Breast epithelium (tissue), 4 donors: ENCODE measurements around the gene UACA. TPM values are rescaled to one million over a fixed set of nuclear protein-coding genes. Genes with fewer than 3 reads are reported as not detected.
"Not testable (repeated sequence)": the region's sequence is repeated elsewhere in the genome, so short reads cannot be mapped to it uniquely, and the experiment has no call there.

ENCODE experiments used
- DNase-seq, 2 donors: peaks; one replicate each; pipeline ENCODE4 v3.0.0-alpha.2; 2019; ENCODE audit warnings: low spot score in 2 of 2
- H3K27ac ChIP-seq, 2 donors: fragments of 200-600 bp; sonication (generic) in 1 of 2; one replicate each; pipeline ENCODE4 v1.5.1; 2016 to 2019; ENCODE audit warnings: mild to moderate bottlenecking in 1 of 2
- H3K27me3 ChIP-seq, 2 donors: fragments of 200-600 bp; sonication (generic) in 1 of 2; one replicate each; pipeline versions ENCODE4 v1.5.1 to v1.6.0; 2017 to 2019; ENCODE audit warnings: control low read depth in 1 of 2, mild to moderate bottlenecking in 1 of 2
- H3K36me3 ChIP-seq: fragments of 200-600 bp; one replicate; pipeline ENCODE4 v1.5.1; 2019
- H3K4me1 ChIP-seq, 2 donors: fragments of 200-600 bp; sonication (generic); one replicate each; pipeline ENCODE4 v1.5.1; 2016 to 2019; ENCODE audit warnings: control low read depth in 1 of 2
- H3K4me3 ChIP-seq, 3 donors: fragments of 200-600 bp; sonication (generic); 1 replicate in 2 of 3; 2 replicates in 1 of 3; pipeline ENCODE4 v1.5.1; 2016 to 2019; ENCODE audit warnings: mild to moderate bottlenecking in 3 of 3, moderate library complexity in 2 of 3
- H3K9me3 ChIP-seq, 2 donors: fragments of 200-600 bp; sonication (generic) in 1 of 2; one replicate each; pipeline ENCODE4 v1.5.1; 2016 to 2019; ENCODE audit warnings: control low read depth in 1 of 2
- POLR2A ChIP-seq: fragments of 450-650 bp; IDR thresholded peaks from one replicate; pipeline ENCODE4 v1.6.1; 2016; ENCODE audit warnings: antibody characterized with exemption, mild to moderate bottlenecking, moderate library complexity
- POLR2AphosphoS5 ChIP-seq, 3 donors: sonication (generic); formaldehyde crosslinking; IDR thresholded peaks; one replicate each; pipeline ENCODE4 v1.6.1; 2017; ENCODE audit warnings: antibody characterized with exemption in 3 of 3
- intact Hi-C: fragments of 100-400 bp; cut with DNase I; formaldehyde crosslinking; loops from one replicate; pipeline ENCODE4 v1.15.1; 2023; ENCODE audit warnings: low total_unique reads
- total RNA-seq, 3 donors: library from RNA; depleted of rRNA; stranded (reverse); fragments of >200 nt; gene quantifications; one replicate each; pipeline ENCODE4 v1.1.0, GENCODE V29; 2016
- TF ChIP-seq, protein P1 (sequence below), 3 donors: fragments of 450-650 bp; IDR thresholded peaks; one replicate each; pipeline ENCODE4 v1.5.1; 2016 to 2017; ENCODE audit warnings: antibody characterized with exemption in 3 of 3, mild to moderate bottlenecking in 3 of 3, moderate library complexity in 3 of 3

The UACA gene
- total RNA-seq, 3 donors from 2014 or later = 68.5 to 144 (median 71.7) TPM

DNA sequence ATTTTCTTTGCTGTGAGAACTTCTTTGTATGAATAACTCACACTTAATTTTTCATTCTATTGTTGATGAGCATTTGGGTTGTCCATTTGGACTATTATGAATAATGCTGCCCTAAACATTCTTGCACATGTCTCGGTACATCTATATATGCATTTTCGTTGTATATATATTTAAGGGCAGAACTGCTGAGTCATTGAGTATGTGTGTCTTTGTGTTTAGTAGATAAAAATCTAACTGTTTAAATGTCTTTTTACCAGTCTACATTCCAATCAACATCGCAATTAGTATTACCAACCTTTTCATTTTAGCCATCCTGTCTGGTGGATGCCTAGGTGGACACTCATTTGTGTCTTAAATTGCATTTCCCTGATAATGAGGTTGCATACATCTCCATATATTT, 144.4 kb downstream of the UACA start:
- Histone ChIP-seq H3K27me3 (no peaks in the 10 kb centered on the region), H3K36me3 (no peaks in the 10 kb centered on the region), H3K27ac (no peak overlapping the region), H3K4me1 (no peaks in the 10 kb centered on the region), H3K9me3 (peaks cover 0 to 20% of the 10 kb centered on the region in 2 donors), H3K4me3 (no peak overlapping the region)
- no peak for DNase-seq
- intact Hi-C loops = no loop called here
- no peak for TF ChIP-seq POLR2AphosphoS5 (IDR thresholded peaks at IDR 0.05)
- TF ChIP-seq POLR2A = no peak
- TF ChIP-seq, protein P1, sequence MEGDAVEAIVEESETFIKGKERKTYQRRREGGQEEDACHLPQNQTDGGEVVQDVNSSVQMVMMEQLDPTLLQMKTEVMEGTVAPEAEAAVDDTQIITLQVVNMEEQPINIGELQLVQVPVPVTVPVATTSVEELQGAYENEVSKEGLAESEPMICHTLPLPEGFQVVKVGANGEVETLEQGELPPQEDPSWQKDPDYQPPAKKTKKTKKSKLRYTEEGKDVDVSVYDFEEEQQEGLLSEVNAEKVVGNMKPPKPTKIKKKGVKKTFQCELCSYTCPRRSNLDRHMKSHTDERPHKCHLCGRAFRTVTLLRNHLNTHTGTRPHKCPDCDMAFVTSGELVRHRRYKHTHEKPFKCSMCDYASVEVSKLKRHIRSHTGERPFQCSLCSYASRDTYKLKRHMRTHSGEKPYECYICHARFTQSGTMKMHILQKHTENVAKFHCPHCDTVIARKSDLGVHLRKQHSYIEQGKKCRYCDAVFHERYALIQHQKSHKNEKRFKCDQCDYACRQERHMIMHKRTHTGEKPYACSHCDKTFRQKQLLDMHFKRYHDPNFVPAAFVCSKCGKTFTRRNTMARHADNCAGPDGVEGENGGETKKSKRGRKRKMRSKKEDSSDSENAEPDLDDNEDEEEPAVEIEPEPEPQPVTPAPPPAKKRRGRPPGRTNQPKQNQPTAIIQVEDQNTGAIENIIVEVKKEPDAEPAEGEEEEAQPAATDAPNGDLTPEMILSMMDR (IDR thresholded peaks at IDR 0.05) = no peak

DNA sequence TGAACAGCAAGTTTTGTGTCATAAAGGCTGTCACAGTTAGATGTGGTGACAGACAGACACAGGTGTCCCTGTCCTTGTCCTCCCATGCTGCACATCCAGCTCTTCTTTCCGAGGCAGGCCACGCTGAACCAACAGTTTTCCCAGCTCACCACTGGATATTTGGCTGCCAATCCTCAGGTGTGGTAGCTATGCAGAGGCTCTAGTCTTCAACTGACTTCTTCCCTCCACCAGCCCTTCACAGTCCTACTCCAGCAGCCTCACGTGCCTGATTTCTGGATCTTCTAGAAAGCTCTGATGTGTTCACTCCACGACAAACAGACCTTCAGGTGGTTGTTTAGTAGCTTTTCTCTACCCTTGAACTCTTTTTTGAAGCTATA, 145.5 kb downstream of the UACA start:
- no peaks in the 10 kb centered on the region for H3K4me1 ChIP-seq
- no peak overlapping the region for H3K27ac ChIP-seq

DNA sequence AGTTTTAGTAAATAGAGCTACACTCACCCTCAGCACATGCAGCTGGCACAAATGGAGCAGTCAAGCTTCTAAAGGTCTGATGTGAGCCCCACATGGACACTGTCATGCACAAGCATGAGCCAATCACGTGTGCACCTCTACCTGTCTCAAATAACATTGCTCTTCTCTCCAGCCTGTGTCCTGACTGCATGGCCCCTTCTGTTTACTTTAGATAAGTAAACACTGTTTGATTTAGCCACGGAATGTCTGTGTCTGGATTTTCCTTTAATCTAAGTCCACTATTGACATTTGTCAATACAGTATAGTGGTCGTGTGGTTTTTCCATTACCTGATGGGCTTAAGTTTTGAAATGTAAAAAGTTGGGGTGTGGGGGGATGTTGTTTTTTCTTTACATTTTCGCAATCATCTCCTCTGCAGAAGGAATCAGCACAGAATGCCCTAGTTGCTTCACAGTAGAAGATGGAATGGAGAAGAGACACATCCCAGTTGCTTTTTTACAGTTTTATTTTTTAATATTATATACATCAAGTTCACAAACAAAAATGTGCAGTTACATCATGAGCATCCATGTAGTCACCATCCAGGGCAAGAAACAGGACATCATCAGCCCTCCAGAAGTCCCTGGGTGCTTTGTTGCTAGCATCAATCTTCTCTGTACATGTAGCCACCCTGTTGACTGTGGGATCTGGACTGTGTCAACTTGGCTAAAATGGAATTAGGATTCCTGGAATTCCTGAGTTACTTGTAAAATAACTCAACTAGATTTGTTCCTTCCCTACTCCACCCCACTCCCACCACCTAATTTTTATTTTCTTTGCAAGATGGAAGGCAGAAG, 146.1 kb downstream of the UACA start:
- Histone ChIP-seq H3K27me3 (no peaks in the 10 kb centered on the region), H3K4me3 (no peak overlapping the region), H3K36me3 (no peaks in the 10 kb centered on the region), H3K4me1 (no peaks in the 10 kb centered on the region), H3K27ac (no peak overlapping the region), H3K9me3 (peaks cover 0 to 6% of the 10 kb centered on the region in 2 donors)
- DNase-seq = no peak
- intact Hi-C loops = no loop called here
- TF ChIP-seq, protein P1 (IDR thresholded peaks at IDR 0.05) = no peak
- TF ChIP-seq POLR2AphosphoS5 (IDR thresholded peaks at IDR 0.05) = no peak
- no peak for TF ChIP-seq POLR2A

More for the DNA sequence above, 145.5 kb downstream of the UACA start:
- H3K36me3 ChIP-seq = no peaks in the 10 kb centered on the region
- no peak overlapping the region for H3K4me3 ChIP-seq
- no peak for DNase-seq
- peaks cover 0 to 12% of the 10 kb centered on the region in 2 donors for H3K9me3 ChIP-seq
- intact Hi-C loops = no loop called here
- H3K27me3 ChIP-seq = no peaks in the 10 kb centered on the region
- TF ChIP-seq POLR2A (no peak), POLR2AphosphoS5 (IDR thresholded peaks at IDR 0.05) (no peak)
- TF ChIP-seq, protein P1 (IDR thresholded peaks at IDR 0.05) = no peak

DNA sequence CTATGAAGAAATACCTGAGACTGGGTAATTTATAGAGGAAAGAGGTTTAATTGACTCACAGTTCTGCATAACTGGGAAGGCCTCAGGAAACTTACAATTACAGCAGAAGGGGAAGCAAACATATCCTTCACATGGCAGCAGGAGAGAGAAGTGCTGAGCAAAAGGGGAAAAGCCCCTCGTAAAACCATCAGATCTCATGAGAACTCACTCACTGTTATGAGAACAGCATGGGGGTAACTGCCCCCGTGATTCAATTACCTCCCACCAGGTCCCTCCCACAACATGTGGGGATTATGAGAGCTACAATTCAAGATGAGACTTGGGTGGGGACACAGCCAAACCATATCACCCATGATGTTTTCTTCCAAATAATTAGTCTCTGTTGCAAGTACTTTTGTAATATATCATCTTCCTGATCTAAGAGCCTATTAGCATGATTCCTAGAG, 147.0 kb downstream of the UACA start:
- H3K4me3 ChIP-seq, intact Hi-C loops, H3K4me1 ChIP-seq, H3K9me3 ChIP-seq, H3K36me3 ChIP-seq, H3K27me3 ChIP-seq, H3K27ac ChIP-seq, DNase-seq: not testable (repeated sequence)

DNA sequence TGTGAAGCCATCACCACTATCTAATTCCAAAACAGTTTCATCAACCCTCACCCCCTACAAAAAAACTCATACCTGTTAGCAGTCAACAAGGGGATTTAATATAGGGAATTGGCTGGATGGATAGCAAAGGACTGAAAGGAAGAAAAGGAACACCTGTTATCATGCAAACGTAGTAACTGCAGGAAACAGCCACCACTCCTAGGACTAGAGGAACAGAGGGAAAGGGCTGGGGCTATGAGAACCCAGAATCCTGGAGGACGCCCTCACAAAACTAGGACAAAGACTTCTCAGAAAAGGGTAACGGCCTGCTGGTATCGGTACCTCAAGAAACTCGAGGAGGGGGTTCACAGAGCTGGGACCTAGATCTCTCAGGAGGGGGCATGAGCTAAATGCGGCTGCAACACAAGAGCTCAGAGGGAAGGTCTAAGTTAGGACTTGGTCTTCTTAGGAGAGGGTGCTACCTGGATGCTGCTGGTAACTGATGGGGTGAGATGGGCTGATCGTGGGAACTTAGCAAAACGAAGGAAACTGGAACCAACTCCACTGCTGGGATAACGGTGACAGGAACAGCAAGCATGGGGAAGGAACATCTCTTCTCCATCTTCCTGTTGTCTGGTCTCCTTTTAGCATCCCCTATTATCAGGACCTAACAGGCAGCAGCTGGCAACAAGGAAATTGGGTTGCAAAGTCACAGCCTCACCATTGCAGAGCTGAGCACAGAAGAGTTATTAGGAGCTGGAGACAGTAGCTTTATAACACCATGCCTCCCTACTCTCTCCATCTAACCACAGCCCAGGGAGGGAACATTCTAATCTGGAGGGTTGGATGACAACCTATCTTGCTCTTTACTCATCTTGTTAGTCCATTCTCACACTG, 147.7 kb downstream of the UACA start:
- TF ChIP-seq, protein P1 (IDR thresholded peaks at IDR 0.05) = no peak
- no peak for TF ChIP-seq POLR2A
- no peak for TF ChIP-seq POLR2AphosphoS5 (IDR thresholded peaks at IDR 0.05)
- intact Hi-C loops = no loop called here
- H3K27ac ChIP-seq = no peak overlapping the region
- no peaks in the 10 kb centered on the region for H3K27me3 ChIP-seq
- no peaks in the 10 kb centered on the region for H3K4me1 ChIP-seq
- H3K36me3 ChIP-seq = no peaks in the 10 kb centered on the region
- H3K9me3 ChIP-seq = no peaks in the 10 kb centered on the region
- no peak overlapping the region for H3K4me3 ChIP-seq
- DNase-seq = no peak
